Measurements from ENCODE around the gene ABCA13.

ABCA13 gene, protein sequence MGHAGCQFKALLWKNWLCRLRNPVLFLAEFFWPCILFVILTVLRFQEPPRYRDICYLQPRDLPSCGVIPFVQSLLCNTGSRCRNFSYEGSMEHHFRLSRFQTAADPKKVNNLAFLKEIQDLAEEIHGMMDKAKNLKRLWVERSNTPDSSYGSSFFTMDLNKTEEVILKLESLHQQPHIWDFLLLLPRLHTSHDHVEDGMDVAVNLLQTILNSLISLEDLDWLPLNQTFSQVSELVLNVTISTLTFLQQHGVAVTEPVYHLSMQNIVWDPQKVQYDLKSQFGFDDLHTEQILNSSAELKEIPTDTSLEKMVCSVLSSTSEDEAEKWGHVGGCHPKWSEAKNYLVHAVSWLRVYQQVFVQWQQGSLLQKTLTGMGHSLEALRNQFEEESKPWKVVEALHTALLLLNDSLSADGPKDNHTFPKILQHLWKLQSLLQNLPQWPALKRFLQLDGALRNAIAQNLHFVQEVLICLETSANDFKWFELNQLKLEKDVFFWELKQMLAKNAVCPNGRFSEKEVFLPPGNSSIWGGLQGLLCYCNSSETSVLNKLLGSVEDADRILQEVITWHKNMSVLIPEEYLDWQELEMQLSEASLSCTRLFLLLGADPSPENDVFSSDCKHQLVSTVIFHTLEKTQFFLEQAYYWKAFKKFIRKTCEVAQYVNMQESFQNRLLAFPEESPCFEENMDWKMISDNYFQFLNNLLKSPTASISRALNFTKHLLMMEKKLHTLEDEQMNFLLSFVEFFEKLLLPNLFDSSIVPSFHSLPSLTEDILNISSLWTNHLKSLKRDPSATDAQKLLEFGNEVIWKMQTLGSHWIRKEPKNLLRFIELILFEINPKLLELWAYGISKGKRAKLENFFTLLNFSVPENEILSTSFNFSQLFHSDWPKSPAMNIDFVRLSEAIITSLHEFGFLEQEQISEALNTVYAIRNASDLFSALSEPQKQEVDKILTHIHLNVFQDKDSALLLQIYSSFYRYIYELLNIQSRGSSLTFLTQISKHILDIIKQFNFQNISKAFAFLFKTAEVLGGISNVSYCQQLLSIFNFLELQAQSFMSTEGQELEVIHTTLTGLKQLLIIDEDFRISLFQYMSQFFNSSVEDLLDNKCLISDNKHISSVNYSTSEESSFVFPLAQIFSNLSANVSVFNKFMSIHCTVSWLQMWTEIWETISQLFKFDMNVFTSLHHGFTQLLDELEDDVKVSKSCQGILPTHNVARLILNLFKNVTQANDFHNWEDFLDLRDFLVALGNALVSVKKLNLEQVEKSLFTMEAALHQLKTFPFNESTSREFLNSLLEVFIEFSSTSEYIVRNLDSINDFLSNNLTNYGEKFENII (N-terminal part only)

DNA sequence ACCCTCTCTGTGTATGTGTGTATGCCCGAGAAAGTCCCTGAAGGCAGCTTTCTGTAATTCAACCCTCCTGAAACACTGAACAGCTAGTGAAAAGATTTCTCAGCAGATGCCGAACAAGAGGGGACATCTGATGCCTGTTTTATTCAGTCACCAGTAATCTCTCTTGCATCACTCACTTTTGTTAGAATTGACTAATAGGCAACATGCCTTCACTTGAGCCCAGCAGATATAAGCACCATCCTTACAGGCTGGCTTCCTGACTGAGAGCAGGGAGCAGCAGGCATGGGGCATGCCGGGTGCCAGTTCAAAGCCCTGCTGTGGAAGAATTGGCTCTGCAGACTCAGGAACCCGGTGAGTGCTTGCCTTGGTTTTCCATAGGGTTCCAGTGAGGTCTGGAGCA is at the start of gene ABCA13:
ABCA13 (plus strand) TSS at position 257 of the 400 bp plus-strand sequence; CDS start at position 283, 26 bp downstream.
- TF ChIP-seq, protein P1, sequence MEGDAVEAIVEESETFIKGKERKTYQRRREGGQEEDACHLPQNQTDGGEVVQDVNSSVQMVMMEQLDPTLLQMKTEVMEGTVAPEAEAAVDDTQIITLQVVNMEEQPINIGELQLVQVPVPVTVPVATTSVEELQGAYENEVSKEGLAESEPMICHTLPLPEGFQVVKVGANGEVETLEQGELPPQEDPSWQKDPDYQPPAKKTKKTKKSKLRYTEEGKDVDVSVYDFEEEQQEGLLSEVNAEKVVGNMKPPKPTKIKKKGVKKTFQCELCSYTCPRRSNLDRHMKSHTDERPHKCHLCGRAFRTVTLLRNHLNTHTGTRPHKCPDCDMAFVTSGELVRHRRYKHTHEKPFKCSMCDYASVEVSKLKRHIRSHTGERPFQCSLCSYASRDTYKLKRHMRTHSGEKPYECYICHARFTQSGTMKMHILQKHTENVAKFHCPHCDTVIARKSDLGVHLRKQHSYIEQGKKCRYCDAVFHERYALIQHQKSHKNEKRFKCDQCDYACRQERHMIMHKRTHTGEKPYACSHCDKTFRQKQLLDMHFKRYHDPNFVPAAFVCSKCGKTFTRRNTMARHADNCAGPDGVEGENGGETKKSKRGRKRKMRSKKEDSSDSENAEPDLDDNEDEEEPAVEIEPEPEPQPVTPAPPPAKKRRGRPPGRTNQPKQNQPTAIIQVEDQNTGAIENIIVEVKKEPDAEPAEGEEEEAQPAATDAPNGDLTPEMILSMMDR (IDR thresholded peaks at IDR 0.05; ENCODE audit: control insufficient read depth, extremely low read depth, insufficient read depth): no peak
- DNase-seq (ENCODE audit: low read depth): no peak
- H3K4me3 ChIP-seq (ENCODE audit: low read depth, low read length): no peak within 1 kb of the TSS

DNA sequence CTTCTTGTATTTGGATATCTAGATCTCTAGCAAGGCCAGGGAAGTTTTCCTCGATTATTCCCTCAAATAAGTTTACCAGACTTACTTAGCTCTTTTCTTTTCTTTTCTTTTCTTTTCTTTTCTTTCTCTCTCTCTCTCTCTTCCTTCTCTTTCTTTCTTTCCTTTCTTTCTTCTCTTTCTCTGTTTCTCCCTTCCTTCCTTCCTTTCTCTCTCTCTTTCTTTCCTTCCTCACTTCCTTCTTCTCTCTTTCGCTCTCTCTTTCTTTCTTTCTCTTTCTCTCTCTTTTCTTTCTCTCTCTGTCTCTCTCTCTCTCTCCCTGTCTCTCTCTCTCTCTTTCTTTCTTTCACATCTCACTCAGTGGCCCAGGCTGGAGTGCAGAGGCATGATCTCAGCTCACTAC is 45.2 kb upstream of the ABCA13 start:
- no peak for DNase-seq (ENCODE audit: low read depth)
- TF ChIP-seq, protein P1 (IDR thresholded peaks at IDR 0.05; ENCODE audit: control insufficient read depth, extremely low read depth, insufficient read depth): no peak
- no peak overlapping the region for H3K4me3 ChIP-seq (ENCODE audit: low read depth, low read length)

DNA sequence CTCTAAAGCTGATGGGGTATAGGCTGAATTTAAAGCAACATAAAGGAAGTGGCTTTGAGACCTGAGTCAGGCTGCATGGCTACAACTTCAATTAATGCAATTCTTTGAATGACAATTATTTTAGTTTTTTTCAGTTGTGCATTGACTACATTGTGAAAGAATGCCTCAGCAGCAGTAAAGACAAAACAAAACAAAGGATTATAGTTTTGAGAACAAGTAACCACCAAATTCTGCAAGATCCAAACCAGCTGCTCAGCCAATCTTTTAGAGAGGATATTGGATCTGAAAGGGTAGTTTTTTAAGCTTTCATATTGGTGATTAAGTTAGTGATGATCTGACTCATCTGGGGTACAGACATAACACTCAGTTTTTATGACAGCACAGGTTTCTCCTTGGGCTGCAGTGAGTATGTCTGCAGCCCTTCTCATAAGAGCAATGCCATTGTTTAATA is 40.6 kb upstream of the ABCA13 start:
- no peak overlapping the region for H3K4me3 ChIP-seq (ENCODE audit: low read depth, low read length)
- TF ChIP-seq, protein P1 (IDR thresholded peaks at IDR 0.05; ENCODE audit: control insufficient read depth, extremely low read depth, insufficient read depth): no peak

DNA sequence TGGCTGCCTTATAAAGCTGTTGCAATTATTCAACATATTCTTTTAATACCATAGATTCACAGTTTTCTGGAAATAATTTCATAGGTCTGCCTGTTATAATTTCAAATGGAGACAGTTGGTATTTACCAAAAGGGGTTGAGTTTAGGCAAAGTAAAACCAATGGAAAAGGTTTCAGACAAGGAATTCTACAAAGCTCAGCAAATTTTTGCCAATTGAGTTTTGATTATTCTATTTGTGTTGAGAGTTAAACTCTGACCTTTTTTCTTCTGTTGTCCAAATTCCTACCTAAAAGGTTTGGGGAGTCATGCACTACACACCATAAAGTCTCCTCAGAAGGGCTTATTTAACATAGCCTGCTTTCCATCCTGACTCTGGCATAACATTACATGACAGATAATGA is 38.5 kb upstream of the ABCA13 start:
- no peak overlapping the region for H3K4me3 ChIP-seq (ENCODE audit: low read depth, low read length)
- TF ChIP-seq, protein P1 (IDR thresholded peaks at IDR 0.05; ENCODE audit: control insufficient read depth, extremely low read depth, insufficient read depth): no peak
- DNase-seq (ENCODE audit: low read depth): no peak

More for the DNA sequence above, 40.6 kb upstream of the ABCA13 start:
- no peak for DNase-seq (ENCODE audit: low read depth)

DNA sequence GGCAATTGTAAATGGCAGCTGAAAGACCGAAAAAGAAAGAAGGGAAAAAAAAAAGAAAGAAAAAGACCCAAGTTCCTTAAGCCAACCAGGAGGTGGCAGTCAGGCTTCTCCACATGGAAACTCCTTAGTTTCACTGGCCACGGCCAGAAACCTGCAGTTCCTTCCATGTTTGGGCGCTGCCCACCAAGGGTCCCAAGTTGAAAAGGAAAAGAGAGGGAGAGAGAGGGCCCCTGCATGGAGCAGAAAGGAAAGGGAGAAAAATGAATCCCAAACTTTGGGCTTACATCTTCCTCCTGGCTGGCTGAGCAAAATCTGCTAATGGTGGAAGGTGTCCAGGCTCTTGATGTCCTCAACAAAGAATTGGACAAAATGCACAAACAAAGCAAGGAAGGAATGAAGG is 31.8 kb upstream of the ABCA13 start:
- H3K4me3 ChIP-seq (ENCODE audit: low read depth, low read length): no peak overlapping the region
- DNase-seq (ENCODE audit: low read depth): no peak
- TF ChIP-seq, protein P1 (IDR thresholded peaks at IDR 0.05; ENCODE audit: control insufficient read depth, extremely low read depth, insufficient read depth): 0 out of 2 replicates have a peak, but pooled peaks have one; percentile 2

DNA sequence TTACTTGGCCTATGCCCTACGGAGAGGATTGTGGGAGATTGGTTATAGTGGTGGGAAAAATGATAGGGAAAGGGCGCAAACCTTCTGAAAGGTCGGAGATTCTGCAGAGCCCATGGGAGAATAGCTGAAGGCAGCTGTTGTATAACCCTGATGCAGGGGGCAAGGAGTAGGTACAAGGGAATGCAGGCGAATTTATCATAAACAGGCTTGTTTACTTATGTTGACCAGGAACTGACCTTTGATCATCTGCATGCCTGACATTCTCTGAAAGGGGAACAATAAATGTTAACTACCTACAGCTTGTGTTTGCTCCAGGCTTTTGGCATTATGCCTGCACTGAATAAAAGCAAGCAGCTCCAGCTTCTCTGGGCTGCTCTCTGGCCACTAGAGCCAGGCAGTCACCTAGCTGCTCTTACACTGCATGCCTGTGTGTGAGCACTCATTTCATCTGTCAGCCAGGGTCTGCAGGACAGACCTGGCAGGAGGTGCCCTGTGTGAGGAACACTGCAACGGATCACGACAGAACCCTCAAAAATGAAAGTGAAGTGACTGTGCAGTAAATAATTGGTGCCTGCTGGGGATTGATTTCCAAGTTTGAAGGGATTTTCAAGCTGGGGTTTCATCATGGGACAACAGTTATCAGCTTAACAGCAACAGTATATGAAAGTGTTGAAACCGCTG is 31.1 kb upstream of the ABCA13 start:
- no peak overlapping the region for H3K4me3 ChIP-seq (ENCODE audit: low read depth, low read length)
- DNase-seq (ENCODE audit: low read depth): peak; percentile 72
- TF ChIP-seq, protein P1 (IDR thresholded peaks at IDR 0.05; ENCODE audit: control insufficient read depth, extremely low read depth, insufficient read depth): no peak

All from LNCaP clone FGC (cell line).